ENCODE results near the gene LPP. TPM values are rescaled to one million over a fixed set of nuclear protein-coding genes. Genes with fewer than 3 reads are reported as not detected.

Gene LPP
- total RNA-seq, 1 donor from 2014 or later = 26.3 TPM

- DNase-seq (ENCODE audit: low read depth) = no peak
These were observed 92.9 kb downstream of the LPP start for GRCh38 chr3:188246905-188247304.

- no peak for DNase-seq (ENCODE audit: low read depth)
These were observed 94.1 kb downstream of the LPP start for GRCh38 chr3:188248036-188248561.

DNA sequence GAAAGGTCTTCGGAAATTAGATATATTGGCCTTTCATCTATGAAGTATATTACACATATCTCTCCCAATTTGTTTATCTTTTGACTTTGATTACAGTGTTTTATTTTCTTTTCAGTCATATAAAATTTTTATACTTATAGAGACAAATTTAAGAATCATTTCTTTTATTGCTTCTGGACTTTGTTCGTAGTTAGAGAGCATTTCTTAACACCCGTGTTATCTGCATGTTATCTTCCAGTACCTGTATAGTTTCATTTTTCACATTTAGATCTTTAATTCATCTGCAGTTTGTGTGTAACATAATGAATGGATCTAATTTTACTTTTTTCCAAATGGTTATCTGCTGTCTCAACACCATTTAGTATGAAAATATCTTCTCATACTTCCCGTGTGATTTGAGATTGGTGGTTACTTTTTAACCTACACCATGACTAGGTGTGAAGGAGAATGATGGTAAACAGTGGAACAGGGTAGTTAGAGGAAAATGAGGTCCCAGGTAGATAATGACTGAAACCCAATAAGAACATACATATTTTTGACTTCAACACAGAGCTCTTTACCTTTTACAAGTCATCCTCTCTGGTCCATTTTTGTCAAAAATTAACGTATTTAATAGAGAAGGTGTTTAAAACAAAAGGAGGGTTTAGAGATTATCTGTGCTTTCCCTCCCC is 99.3 kb downstream of the LPP start:
- DNase-seq (ENCODE audit: low read depth) = no peak

GRCh38 chr3:188253800-188254452 is 100.0 kb downstream of the LPP start:
- no peak for DNase-seq (ENCODE audit: low read depth)

- no peak for DNase-seq (ENCODE audit: low read depth)
These were observed 100.6 kb downstream of the LPP start for GRCh38 chr3:188254520-188255070.

GRCh38 chr3:188255190-188255589 is 101.2 kb downstream of the LPP start:
- DNase-seq (ENCODE audit: low read depth) = no peak

DNA sequence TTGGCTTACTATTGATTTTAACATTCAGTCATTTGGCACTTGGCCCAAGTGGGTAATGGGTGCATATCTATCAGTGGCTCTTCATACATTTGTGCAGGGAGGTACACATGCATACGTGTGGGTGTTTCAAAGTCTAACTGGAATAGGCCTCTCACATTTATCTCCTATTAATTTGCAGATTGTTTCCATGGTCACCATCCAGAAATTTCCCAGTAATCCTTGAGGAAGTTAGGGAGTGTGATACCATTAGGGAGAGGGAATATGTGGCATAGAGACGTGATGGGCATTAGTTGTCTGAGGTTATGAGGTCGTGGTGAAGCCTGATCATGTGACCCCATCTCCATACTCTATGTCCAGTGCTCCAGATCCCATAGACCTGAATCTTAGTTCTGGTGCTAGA is 102.8 kb downstream of the LPP start:
- DNase-seq (ENCODE audit: low read depth) = no peak

DNA sequence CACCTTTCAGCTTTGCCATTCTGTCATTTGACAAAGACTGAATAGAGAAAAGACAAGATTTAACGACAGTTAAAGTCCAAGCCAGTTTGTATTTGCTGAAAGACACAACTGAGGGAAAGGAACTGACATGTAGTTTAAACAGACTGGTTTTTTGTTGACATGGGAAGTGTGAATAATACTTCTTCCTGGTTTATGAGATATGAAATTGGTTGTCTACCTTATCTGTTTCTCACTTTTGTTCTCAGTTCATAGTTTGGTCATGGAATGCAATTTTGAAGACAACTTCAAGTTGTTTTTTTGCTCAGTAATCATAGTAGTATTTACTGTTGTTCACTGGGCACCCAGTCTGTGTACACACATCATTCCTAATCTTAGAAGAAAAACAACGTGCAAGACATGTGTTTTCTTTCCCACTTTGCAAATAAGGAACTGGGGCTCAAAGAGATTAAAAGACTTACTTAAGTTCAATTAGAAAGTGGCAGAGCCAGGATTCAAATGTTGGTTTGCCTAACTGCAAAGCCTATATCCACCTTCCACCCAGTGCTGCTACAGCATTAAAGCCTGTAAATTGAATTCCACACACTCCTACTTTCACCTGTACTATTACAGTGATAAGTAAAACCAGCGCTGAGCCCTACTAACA is 103.5 kb downstream of the LPP start:
- DNase-seq (ENCODE audit: low read depth) = no peak

- DNase-seq (ENCODE audit: low read depth) = no peak
These were observed 105.2 kb downstream of the LPP start for GRCh38 chr3:188259191-188259590.

DNA sequence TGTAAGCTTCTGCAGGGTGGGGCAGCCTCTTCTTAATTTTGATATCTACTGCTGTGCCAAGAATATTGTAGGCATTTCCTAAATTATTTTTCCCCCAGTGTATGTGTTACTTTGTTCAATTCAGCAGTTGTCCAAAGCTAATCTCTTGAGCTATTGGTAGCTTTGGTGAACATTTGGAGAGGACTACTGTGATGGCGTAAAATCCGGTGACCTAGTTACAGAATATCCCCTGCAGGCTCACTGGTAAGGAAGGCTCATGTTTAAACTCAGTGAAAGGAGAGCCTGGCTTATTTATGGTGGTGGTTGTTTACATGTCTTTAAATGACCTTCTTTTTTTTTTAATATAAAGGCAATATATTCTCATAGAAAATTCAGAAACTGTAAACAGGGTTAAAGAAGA is 105.6 kb downstream of the LPP start:
- DNase-seq (ENCODE audit: low read depth) = no peak

DNA sequence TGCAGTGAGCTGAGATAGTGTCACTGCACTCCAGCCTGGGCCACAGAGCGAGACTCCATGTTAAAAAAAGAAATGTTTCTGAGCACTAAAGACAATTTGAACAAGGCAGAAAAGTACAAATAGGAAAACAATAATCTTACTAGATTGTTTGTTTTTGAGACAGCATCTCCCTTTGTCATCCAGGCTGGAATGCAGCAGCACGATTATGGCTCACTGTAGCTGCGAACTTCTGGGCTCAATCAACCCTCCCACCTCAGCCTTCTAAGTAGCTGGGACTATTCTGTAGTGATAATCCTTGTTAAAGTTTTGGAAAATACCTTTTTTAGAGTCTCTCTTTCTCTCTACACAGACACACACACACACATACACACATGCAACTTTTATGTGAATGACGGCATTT is 107.1 kb downstream of the LPP start:
- no peak for DNase-seq (ENCODE audit: low read depth)

GRCh38 chr3:188262488-188262887 is 108.5 kb downstream of the LPP start:
- DNase-seq (ENCODE audit: low read depth) = no peak

GRCh38 chr3:188262913-188263683 is 109.1 kb downstream of the LPP start:
- peak; percentile 71 for DNase-seq (ENCODE audit: low read depth)

DNA sequence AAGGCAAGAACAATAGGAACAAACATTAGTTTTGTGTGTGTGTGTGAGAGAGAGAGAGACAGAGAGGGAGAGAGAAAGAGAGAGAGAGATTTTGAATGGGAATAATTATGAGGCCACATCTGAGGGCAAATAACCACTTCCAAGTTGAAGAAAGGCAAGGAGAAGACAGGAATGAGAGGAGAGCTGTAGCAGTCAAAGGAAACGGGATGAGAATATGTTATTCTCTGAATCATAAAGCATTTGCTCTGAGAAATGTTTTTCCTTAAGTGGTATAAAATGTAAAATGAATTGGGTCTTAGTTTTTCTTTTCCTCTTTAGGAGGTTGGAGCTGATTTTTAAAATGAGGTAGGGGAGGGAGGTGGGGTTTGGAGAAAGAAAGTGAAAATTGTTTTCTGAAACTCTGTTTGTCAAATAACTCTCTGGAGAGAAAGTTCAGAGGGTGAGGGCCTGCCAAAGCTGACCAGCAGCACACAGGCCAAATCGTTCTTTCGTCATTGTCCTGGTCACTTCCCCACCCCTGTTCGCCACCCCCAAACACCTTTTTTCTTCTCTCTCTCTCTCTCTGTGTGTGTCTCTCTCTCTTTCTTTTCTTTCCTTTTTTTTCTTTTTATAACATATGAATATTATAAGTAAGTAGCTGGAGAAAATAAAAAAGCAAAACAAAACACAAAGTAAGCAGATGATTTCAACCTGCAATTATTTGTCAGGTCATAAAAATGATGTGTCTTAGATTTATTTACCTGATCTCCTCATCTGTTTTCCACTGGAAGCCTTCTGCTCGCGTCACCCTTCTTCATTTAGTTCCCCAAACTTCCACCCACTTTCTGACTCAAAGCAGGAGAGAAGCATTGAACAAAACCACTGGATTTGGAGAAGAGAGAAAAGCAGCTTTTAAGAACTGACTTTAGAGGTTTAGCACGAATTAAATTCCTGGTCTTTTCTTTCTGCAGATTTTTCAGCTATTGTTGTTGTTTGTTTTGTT is 110.6 kb downstream of the LPP start:
- DNase-seq (ENCODE audit: low read depth) = peak; percentile 30

DNA sequence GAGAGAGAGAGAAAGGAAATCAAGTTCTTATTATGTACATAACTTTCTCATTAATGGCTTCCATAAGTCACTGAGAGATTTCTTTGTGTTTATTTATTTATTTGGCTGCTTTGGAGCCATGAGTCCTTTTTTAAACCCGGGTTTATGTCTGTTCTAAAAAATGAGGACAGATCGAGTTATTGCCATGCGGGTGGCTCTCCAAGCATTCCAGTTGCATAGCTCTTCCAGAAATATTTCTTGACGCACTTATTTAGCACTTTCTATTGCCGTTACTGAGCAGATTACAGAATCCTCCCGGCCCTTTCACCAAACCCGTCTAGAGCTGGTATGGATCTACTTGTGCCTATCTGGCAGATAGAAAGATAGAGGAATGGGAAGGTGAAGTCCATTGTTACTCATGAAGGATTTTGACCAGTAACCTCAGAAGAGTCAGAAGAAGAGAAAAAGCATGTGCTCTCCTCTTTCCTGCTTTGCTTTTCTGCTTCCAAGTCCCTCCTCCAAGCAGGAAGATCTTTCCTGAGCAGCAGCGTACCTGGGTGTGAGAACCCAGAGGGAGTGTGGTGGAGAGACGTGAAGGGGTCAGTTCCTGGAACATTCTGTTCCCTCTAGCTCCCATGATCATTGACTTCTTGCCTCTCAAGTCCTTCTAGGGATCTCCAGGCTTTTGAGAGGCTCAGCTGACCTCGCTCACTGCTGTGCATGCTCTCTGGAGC is 112.8 kb downstream of the LPP start:
- peak; percentile 76 for DNase-seq (ENCODE audit: low read depth)

DNA sequence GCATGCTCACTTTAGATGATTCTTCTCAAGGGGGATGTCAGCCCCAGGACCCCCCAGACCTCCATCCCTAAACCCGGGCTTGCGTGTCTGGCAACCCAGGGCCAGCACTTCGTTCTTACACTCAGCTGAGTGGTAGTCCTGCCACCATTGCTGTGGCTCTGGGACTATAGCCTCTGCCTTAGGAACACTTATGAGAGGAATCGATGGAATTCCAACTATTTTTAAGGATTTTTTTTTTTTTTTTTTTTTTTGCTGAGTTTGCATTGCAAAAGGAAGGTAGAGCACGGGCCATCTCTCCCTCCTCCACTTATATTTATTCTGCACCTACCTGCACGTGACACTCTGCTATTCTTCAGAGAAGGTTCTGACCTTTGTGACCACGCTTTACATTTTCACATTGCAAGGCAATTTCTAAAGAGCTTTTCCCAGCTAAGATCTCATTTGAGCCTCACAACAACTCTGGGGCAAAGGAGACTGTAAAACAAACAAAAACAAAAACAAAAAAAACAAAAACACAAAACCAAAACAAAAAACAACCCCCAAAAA is 113.9 kb downstream of the LPP start:
- DNase-seq (ENCODE audit: low read depth) = no peak

- DNase-seq (ENCODE audit: low read depth) = peak; percentile 51
These were observed 114.4 kb downstream of the LPP start for GRCh38 chr3:188268336-188268735.

GRCh38 chr3:188269040-188269439 is 115.1 kb downstream of the LPP start:
- DNase-seq (ENCODE audit: low read depth) = no peak

DNA sequence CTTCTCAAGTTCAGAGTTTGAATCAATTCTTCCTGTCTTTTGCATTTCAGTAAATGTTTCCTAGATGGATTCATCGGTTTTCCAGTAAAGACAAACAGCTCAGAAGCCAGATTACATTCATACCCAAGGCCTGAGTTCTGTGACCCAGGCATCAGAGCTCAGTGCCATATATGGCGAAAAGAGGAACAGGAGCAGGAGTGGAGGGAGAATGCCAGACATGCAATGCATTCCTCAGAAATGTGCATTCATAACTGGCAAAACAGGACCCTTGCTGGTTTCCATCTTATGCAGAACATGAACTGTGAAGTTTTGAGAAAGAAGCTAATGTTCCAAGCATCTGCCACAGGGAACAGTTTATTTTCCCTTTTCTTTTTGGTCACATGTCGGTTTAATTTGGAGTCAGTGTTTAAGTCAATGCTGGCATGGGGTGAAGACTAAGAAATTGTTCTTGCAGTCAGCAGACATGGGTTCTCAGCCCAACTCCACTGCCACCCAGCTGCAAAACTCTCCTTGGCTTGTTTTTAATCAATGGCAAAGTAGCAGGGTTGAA is 116.5 kb downstream of the LPP start:
- DNase-seq (ENCODE audit: low read depth) = peak; percentile 77

Data from myocyte (in vitro differentiated cells).